Small intestine (tissue), 7 donors: Measurements from ENCODE around the gene CNTNAP1. TPM values are rescaled to one million over a fixed set of nuclear protein-coding genes. Genes with fewer than 3 reads are reported as not detected.
A peak's percentile ranks its signal among the peaks of the same experiment; 100 is the strongest.

ENCODE experiments used
- DNase-seq, 2 donors: peaks; one replicate each; pipeline versions ENCODE4 v3.0.0 to v3.0.0-alpha.2; 2013
- FAIRE-seq: peaks from 2 replicates; lab custom pipeline; 2012; peaks lifted over from hg19 to GRCh38; lab: Jason Lieb, UNC
- H3K27ac ChIP-seq, 3 donors: one replicate each; pipeline ENCODE4 v1.5.1; 2013; ENCODE audit warnings: low read length in 2 of 3, mild to moderate bottlenecking in 2 of 3, control low read depth in 1 of 3, inconsistent platforms in 1 of 3, low read depth in 1 of 3, moderate library complexity in 1 of 3
- H3K27me3 ChIP-seq, 3 donors: one replicate each; pipeline ENCODE4 v1.6.1; 2013; ENCODE audit warnings: low read length in 3 of 3, inconsistent platforms in 1 of 3; ENCODE audit not compliant: control insufficient read depth in 3 of 3, insufficient read depth in 3 of 3
- H3K36me3 ChIP-seq, 3 donors: one replicate each; pipeline ENCODE4 v1.6.1; 2013; ENCODE audit warnings: low read length in 3 of 3, inconsistent platforms in 1 of 3, low read depth in 1 of 3, mild to moderate bottlenecking in 1 of 3, moderate library complexity in 1 of 3; ENCODE audit not compliant: control insufficient read depth in 3 of 3, insufficient read depth in 2 of 3
- H3K4me1 ChIP-seq, 3 donors: one replicate each; pipeline ENCODE4 v1.6.1; 2013; ENCODE audit warnings: low read length in 2 of 3, inconsistent platforms in 1 of 3, low read depth in 1 of 3, mild to moderate bottlenecking in 1 of 3, moderate library complexity in 1 of 3; ENCODE audit not compliant: control insufficient read depth in 3 of 3, insufficient read depth in 2 of 3
- H3K4me3 ChIP-seq, 3 donors: one replicate each; pipeline ENCODE4 v1.5.1; 2013; ENCODE audit warnings: low read length in 3 of 3, control low read depth in 1 of 3, inconsistent platforms in 1 of 3, low read depth in 1 of 3, mild to moderate bottlenecking in 1 of 3, moderate library complexity in 1 of 3
- H3K9me3 ChIP-seq, 2 donors: one replicate each; pipeline ENCODE4 v1.6.1; 2013; ENCODE audit warnings: low read depth in 1 of 2, low read length in 1 of 2; ENCODE audit not compliant: control insufficient read depth in 2 of 2, insufficient read depth in 1 of 2
- WGBS, 3 donors: extraction: QIAGEN DNeasy Blood & Tissue Kit; methylation state at CpG; one replicate each; pipeline ENCODE4 v1.1.7; 2013; 5-methylcytosine and 5-hydroxymethylcytosine counted together
- polyA plus RNA-seq, 4 donors: library from polyadenylated mRNA; stranded (reverse) in 3 of 4; unstranded in 1 of 4; fragments of 200-250 nt in 3 of 4; fragments of 120-200 nt in 1 of 4; gene quantifications; one replicate each; pipeline versions ENCODE4 v1.2.1 to v1.2.3, GENCODE V29; 2013
- donor health status: healthy with polysubstance abuse.
- donor health status: control.
- donor health status: control.
- donor health status: Bipolar disorder and iron deficiency.
- donor health status: healthy.

CNTNAP1 gene
- polyA plus RNA-seq, 4 donors = 0.54 to 2.7 (median 2.5) TPM; not detected in 1

DNA sequence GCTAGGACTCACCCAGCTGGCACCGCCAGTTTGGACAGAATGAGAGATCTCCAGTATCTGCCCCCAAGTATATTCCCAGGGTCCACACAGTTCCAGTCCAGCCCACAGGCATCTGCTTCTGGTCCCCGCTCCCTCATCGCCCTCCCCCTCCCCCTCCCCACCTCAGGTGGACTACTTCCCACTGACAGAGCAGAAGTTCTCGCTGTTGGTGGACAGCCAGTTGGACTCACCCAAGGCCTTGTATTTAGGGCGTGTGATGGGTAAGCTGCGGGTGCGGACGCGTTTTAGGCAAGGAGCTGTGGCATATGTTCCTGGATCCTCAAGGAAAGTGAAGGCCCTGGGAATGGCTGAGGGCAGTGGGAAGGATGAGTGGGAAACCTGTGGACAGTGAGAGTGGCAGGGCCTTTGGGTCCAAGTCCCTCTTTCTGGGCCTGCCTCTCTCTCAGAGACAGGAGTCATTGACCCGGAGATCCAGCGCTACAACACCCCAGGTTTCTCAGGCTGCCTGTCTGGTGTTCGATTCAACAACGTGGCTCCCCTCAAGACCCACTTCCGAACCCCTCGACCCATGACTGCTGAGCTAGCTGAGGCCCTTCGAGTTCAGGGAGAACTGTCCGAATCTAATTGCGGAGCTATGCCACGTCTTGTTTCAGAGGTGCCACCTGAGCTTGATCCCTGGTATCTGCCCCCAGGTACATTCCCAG lies 14.9 kb downstream of the CNTNAP1 start:
- Histone ChIP-seq H3K9me3 (no peaks in the 10 kb centered on the region), H3K36me3 (peaks cover 0 to 58% (median 8%) of the 10 kb centered on the region in 3 donors), H3K27ac (no peak overlapping the region), H3K27me3 (no peaks in the 10 kb centered on the region), H3K4me3 (no peak overlapping the region), H3K4me1 (no peaks in the 10 kb centered on the region)
- DNase-seq (no peak), FAIRE-seq (no peak)
- WGBS, 3 donors = 94 to 96% (median 96%) methylated on average over 19 of the region's 19 CpGs

GRCh38 chr17:42698736-42699414 lies 16.5 kb downstream of the CNTNAP1 start:
- H3K27ac ChIP-seq = no peak overlapping the region
- DNase-seq (no peak), FAIRE-seq (no peak)
- no peaks in the 10 kb centered on the region for H3K9me3 ChIP-seq
- H3K36me3 ChIP-seq = peaks cover 0 to 63% (median 8%) of the 10 kb centered on the region in 3 donors
- H3K4me3 ChIP-seq = no peak overlapping the region
- no peaks in the 10 kb centered on the region for H3K4me1 ChIP-seq
- WGBS, 3 donors = 52 to 75% (median 56%) methylated on average over 2 of the region's 2 CpGs
- H3K27me3 ChIP-seq = no peaks in the 10 kb centered on the region

DNA sequence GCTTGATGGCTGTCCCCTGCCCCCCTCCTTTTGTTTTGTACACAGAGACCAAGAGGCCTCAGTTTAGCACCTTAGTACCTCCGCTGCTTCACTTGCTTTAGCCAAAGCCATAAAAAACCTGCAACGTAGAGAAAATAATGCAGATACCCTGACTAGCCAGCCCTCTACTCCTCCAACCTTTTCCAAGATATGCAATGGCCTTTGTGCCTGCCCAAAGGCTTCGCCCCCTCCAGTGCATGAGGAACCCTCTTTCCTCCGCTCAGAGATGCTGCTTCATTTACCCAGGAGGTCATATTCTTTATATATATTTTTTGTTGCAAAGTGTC lies 17.0 kb downstream of the CNTNAP1 start:
- Histone ChIP-seq H3K4me1 (no peaks in the 10 kb centered on the region), H3K27me3 (no peaks in the 10 kb centered on the region), H3K4me3 (no peak overlapping the region), H3K9me3 (no peaks in the 10 kb centered on the region), H3K36me3 (peaks cover 0 to 66% (median 8%) of the 10 kb centered on the region in 3 donors), H3K27ac (no peak overlapping the region)
- DNase-seq (no peak), FAIRE-seq (no peak)
- 87 to 94% (median 93%) methylated on average over 4 of the region's 4 CpGs for WGBS, 3 donors

DNA sequence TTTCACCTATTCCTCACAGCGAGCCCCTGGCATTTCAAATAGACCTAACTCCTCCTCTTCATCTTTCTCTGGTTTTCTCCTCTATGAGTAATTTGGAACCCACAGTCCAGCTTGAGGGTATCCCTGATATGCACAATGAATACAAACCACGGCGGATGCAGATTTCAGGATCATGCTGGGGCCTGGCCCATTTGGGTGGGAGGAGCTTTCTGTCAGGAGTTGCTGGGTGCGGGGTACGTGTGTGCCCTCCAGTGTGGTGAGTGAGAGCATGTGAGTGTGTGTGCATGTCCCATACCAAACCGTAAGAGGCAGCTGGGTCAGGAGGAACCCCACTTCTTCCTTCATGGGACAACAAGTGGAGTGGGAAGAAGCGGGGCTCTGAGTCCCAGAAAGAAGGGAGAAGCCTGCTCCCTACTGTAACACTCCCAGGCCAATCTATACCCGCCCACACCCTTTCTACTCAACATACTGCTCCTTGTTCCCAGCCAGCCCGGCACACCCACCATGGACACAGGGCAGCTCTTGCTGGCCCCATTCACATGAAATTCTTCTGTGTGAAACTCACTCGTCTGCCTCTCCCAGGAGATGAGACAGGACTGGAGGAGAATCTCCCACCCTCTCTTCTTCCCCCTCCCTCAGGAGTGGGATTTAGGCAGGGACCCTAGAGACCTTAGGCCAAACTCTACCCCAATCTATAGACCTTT lies 18.4 kb downstream of the CNTNAP1 start:
- H3K36me3 ChIP-seq = peaks cover 9 to 75% (median 14%) of the 10 kb centered on the region in 3 donors
- no peaks in the 10 kb centered on the region for H3K4me1 ChIP-seq
- no peaks in the 10 kb centered on the region for H3K27me3 ChIP-seq
- H3K4me3 ChIP-seq = no peak overlapping the region
- no peak for DNase-seq
- H3K9me3 ChIP-seq = no peaks in the 10 kb centered on the region
- no peak for FAIRE-seq
- WGBS, 3 donors = 82 to 85% (median 84%) methylated on average over 10 of the region's 10 CpGs
- H3K27ac ChIP-seq = no peak overlapping the region

DNA sequence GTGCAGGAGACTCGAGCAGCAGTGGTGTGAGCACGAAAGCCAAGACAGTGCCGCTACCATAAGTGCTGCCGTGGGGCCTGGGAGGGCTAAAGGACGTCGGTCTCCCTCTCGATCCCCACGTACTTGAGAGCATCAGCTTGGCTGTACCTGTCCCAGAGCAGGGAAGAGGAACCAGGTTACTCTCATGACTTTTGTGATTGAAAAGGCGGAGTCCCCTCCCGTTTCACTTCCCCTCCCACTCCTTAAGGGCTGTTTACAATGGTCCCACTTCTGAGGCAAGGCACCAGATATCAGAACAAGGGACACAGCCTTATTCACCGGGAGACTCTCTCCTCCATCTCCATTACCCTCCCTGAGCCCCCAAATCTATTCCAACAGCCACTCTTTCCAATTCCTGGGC lies 20.1 kb downstream of the CNTNAP1 start:
- Histone ChIP-seq H3K36me3 (peaks cover 13 to 81% (median 18%) of the 10 kb centered on the region in 3 donors), H3K9me3 (no peaks in the 10 kb centered on the region), H3K4me1 (no peaks in the 10 kb centered on the region), H3K4me3 (no peak overlapping the region), H3K27me3 (no peaks in the 10 kb centered on the region), H3K27ac (no peak overlapping the region)
- no peak for DNase-seq
- 83 to 89% (median 87%) methylated on average over 11 of the region's 11 CpGs for WGBS, 3 donors
- no peak for FAIRE-seq

DNA sequence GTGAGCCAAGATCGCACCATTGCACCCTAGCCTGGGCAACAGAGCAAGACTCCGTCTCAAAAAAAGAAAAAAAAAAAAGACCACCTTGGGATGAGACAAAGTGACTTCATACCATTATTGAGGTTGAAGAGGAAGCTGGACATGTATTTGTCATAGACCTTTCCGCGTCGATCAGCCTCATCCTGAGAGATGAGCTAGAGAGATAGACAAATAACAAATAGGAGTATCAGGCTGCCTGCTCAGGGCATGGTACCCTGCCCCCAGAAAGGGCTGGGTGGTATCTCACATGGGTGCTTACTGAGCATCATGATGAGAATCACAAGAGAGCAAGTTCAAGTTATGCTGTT lies 22.1 kb downstream of the CNTNAP1 start:
- no peak for DNase-seq
- Histone ChIP-seq H3K27me3 (no peaks in the 10 kb centered on the region), H3K4me3 (no peak overlapping the region), H3K9me3 (no peaks in the 10 kb centered on the region), H3K36me3 (peaks cover 20 to 85% (median 28%) of the 10 kb centered on the region in 3 donors), H3K27ac (peak overlapping the region in 1 of 3 donors; percentile 17), H3K4me1 (no peaks in the 10 kb centered on the region)
- FAIRE-seq = no peak
- WGBS, 3 donors = 87 to 99% (median 88%) methylated on average over 5 of the region's 5 CpGs

DNA sequence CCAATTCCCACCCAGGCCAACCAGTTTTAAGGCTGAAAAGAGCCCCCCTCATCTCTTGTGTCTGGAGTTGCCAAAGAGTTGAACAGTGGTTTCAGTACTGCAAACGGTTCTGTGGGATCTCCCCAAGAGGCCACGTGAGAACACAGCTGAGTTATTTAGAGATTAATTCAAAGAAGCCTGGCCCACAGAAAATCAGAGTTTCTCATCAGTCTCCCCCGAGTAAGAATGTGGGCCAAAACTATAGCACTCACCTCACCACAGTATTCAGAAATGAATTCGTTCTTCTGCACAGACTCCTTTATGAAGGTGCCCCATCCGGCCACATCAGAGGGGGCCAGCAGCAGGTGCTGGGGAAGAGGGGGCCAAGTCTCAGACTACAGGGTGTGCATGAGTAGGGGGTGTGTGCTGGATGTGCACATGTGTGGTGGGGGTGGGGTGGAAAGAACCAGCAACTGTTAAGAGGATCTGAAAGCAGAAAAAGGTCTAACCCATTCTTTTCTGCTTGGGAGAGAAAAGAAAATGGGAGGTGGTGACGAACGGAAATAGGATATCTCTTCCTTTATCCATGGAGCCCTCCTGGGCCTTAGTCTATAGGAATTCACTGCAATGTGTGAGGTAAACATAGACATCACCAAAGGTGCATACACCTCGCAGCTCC lies 22.6 kb downstream of the CNTNAP1 start:
- Histone ChIP-seq H3K27ac (peak overlapping the region in 1 of 3 donors; percentile 17), H3K4me3 (no peak overlapping the region), H3K36me3 (peaks cover 20 to 86% (median 31%) of the 10 kb centered on the region in 3 donors), H3K4me1 (no peaks in the 10 kb centered on the region), H3K27me3 (no peaks in the 10 kb centered on the region), H3K9me3 (no peaks in the 10 kb centered on the region)
- 74 to 84% (median 76%) methylated on average over 8 of the region's 8 CpGs for WGBS, 3 donors
- FAIRE-seq = no peak
- no peak for DNase-seq

GRCh38 chr17:42706732-42707131 lies 24.4 kb downstream of the CNTNAP1 start:
- WGBS, 3 donors = 86 to 91% (median 87%) methylated on average over 5 of the region's 5 CpGs

More at GRCh38 chr17:42706732-42707131, 24.4 kb downstream of the CNTNAP1 start:
- no peaks in the 10 kb centered on the region for H3K9me3 ChIP-seq
- DNase-seq (no peak), FAIRE-seq (no peak)
- H3K27ac ChIP-seq = no peak overlapping the region
- no peak overlapping the region for H3K4me3 ChIP-seq
- H3K4me1 ChIP-seq = no peaks in the 10 kb centered on the region
- no peaks in the 10 kb centered on the region for H3K27me3 ChIP-seq
- peaks cover 22 to 84% (median 27%) of the 10 kb centered on the region in 3 donors for H3K36me3 ChIP-seq
